Muscle layer of duodenum (tissue), 2 donors: ENCODE measurements around the gene POGLUT3.

Source experiments
- H3K27ac ChIP-seq: one replicate; pipeline ENCODE4 v1.7.0; 2013; ENCODE audit warnings: mild to moderate bottlenecking, low read length
- H3K27me3 ChIP-seq: one replicate; pipeline ENCODE4 v1.7.0; 2013; ENCODE audit warnings: low read depth, mild to moderate bottlenecking, control low read depth, low read length
- H3K36me3 ChIP-seq, 2 donors: one replicate each; pipeline ENCODE4 v1.7.0; 2013; ENCODE audit warnings: low read length in 2 of 2, control low read depth in 1 of 2, mild to moderate bottlenecking in 1 of 2; ENCODE audit not compliant: insufficient read depth in 2 of 2, control insufficient read depth in 1 of 2
- H3K4me1 ChIP-seq, 2 donors: one replicate each; pipeline ENCODE4 v1.7.0; 2013; ENCODE audit warnings: low read length in 2 of 2, mild to moderate bottlenecking in 2 of 2, control low read depth in 1 of 2, moderate library complexity in 1 of 2; ENCODE audit not compliant: insufficient read depth in 2 of 2, control insufficient read depth in 1 of 2
- H3K4me3 ChIP-seq, 2 donors: one replicate each; pipeline ENCODE4 v1.7.0; 2013; ENCODE audit warnings: low read length in 2 of 2, low read depth in 1 of 2, mild to moderate bottlenecking in 1 of 2
- H3K9me3 ChIP-seq, 2 donors: one replicate each; pipeline ENCODE4 v1.7.0; 2013; ENCODE audit warnings: low read length in 2 of 2, control low read depth in 1 of 2, mild to moderate bottlenecking in 1 of 2; ENCODE audit not compliant: control insufficient read depth in 1 of 2
- donor health status: healthy.

POGLUT3 gene

DNA sequence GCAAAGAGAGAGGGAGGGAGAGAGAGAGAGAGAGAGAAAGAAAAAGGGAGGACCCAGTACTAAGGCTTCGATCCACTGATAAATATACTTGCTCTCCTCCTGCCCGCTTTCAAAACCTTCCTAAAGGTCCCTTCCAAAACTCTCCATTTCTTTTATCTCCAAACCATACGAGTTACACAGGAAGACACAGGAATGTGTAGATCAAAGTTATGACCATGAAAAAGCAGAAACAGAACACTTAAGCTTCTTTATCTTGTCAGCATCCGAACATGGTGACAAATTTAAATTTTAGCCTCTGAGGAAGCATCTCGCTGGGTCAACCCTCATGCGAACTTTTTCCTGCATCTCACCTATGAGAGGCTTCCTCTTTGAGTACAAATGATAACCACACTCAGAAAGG, 29.2 kb upstream of the POGLUT3 start:
- no peaks in the 10 kb centered on the region for H3K36me3 ChIP-seq
- H3K4me3 ChIP-seq, result no peak overlapping the region

DNA sequence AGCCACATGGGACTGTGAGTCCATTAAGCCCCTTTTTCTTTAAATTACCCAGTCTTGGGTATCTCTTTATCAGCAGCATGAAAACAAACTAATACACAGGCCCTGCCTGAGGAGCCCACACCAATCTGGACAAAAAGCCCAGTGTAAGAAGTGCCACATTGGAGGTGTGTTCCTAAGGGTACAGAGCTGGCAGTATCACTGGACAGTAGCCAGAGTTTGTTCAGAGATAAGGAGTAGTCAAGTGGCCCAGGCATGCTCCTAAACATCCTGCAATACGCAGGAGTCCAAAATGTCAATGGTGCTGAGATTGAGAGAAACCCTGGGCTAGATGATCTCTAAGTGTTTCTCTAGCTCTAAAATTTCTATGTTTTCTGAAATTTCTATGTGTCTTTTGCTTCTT, 27.0 kb upstream of the POGLUT3 start:
- no peak overlapping the region for H3K4me3 ChIP-seq
- H3K9me3 ChIP-seq, result no peaks in the 10 kb centered on the region
- no peaks in the 10 kb centered on the region for H3K4me1 ChIP-seq
- H3K36me3 ChIP-seq, result no peaks in the 10 kb centered on the region
- no peaks in the 10 kb centered on the region for H3K27me3 ChIP-seq
- no peak overlapping the region for H3K27ac ChIP-seq

More for the DNA sequence above, 29.2 kb upstream of the POGLUT3 start:
- Histone ChIP-seq H3K27ac (no peak overlapping the region), H3K9me3 (no peaks in the 10 kb centered on the region), H3K4me1 (no peaks in the 10 kb centered on the region), H3K27me3 (no peaks in the 10 kb centered on the region)

DNA sequence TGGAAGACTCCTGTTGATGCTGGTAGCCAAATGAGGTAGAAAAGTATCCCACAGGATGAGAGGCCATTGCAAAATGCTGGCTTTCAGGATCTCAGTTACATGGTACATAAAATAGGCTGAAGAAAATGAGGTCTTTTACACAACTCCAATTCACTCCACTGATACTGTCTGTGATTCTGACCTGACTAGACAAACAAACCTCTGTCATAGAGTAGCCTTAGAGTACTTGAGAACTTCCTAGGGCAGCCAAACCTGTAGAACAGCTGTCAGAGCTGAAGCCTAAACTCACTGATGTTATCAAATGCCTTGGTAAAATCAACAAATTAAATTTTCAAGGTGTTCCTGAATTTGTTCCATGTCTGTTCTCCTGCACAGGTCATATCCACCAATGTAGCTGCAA, 26.2 kb upstream of the POGLUT3 start:
- Histone ChIP-seq H3K36me3 (no peaks in the 10 kb centered on the region), H3K4me1 (no peaks in the 10 kb centered on the region), H3K9me3 (no peaks in the 10 kb centered on the region), H3K4me3 (no peak overlapping the region), H3K27me3 (no peaks in the 10 kb centered on the region), H3K27ac (no peak overlapping the region)

DNA sequence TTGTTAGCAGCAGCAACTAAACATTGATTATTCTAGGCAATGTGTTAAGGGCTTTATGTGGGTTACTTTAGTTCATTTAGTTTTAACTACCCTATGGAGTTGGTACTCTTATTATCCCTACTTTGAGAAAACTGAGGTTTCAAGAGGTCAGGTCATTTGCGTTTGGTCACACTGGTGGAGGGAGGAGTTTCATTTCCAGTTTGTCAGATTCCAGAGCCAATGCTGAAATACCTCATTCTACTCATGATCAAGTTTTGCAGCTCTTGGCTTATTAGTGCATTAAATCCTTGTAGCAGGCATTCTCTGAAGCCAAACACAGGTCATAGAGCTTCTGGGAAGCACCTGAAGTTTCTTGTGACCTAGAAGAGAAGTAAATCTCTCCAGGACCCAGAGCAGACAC, 24.1 kb upstream of the POGLUT3 start:
- Histone ChIP-seq H3K27ac (no peak overlapping the region), H3K4me3 (no peak overlapping the region), H3K36me3 (no peaks in the 10 kb centered on the region), H3K27me3 (no peaks in the 10 kb centered on the region), H3K9me3 (no peaks in the 10 kb centered on the region), H3K4me1 (no peaks in the 10 kb centered on the region)

DNA sequence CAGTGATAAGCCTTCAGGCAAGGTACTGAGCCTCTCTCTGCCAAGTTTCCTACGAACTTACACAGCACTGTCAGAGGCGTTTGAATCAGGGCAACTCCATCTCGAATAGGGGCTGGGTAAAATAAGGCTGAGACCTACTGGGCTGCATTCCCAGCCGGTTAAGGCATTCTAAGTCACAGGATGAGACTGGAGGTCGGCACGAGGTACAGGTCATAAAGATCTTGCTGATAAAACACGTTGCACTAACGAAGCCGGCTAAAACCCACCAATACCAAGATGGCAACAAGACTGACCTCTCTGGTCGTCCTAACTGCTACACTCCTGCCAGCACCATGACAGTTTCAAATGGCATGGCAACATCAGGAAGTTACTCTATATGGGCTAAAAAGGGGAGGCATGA, 20.4 kb upstream of the POGLUT3 start:
- Histone ChIP-seq H3K4me3 (no peak overlapping the region), H3K4me1 (no peaks in the 10 kb centered on the region), H3K36me3 (no peaks in the 10 kb centered on the region), H3K9me3 (no peaks in the 10 kb centered on the region), H3K27me3 (no peaks in the 10 kb centered on the region), H3K27ac (no peak overlapping the region)

DNA sequence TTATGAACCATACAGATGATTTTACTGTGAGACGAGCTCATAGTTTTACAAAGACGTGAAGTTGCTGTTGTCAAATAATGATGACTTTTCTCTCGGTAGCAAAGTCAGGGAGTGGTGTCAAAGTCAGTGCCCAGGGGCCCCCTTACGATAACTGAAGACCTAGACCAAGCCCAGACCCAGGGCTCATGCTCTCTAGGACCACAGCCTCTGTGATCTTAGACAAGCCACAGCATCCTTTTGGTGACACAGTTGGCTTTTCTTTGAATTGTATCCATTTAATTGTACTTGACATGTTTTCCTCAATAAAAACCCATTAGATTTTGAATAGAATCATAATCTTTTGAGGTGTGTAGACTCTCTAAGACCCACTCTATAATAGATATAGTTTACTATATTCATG, 17.9 kb upstream of the POGLUT3 start:
- Histone ChIP-seq H3K27me3 (no peaks in the 10 kb centered on the region), H3K36me3 (peaks cover 0 to 6% of the 10 kb centered on the region in 2 donors)

DNA sequence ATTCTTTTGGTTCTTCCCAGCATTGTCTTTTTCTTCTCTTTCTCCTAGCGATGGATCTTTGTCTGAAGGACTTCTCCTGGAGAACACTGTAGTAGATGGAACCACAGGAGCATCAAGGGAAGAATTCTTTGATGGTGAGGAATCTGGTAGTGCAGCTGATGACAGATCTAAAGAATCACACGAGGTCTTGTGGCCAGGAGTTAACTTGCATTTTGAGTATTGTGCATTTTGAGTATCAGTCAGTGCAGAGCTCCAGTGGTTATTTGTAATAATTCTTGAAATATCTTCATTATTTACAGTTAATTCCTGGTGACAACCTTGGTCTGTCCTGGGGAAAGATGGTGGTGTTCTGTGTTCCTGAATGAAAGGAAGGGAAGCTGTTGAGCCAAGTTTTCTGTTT, 14.5 kb upstream of the POGLUT3 start:
- Histone ChIP-seq H3K9me3 (no peaks in the 10 kb centered on the region), H3K4me1 (no peaks in the 10 kb centered on the region), H3K4me3 (no peak overlapping the region), H3K27ac (no peak overlapping the region), H3K27me3 (no peaks in the 10 kb centered on the region), H3K36me3 (peaks cover 0 to 6% of the 10 kb centered on the region in 2 donors)

More for the DNA sequence above, 17.9 kb upstream of the POGLUT3 start:
- no peaks in the 10 kb centered on the region for H3K4me1 ChIP-seq
- H3K9me3 ChIP-seq, result no peaks in the 10 kb centered on the region
- H3K27ac ChIP-seq, result no peak overlapping the region
- no peak overlapping the region for H3K4me3 ChIP-seq

DNA sequence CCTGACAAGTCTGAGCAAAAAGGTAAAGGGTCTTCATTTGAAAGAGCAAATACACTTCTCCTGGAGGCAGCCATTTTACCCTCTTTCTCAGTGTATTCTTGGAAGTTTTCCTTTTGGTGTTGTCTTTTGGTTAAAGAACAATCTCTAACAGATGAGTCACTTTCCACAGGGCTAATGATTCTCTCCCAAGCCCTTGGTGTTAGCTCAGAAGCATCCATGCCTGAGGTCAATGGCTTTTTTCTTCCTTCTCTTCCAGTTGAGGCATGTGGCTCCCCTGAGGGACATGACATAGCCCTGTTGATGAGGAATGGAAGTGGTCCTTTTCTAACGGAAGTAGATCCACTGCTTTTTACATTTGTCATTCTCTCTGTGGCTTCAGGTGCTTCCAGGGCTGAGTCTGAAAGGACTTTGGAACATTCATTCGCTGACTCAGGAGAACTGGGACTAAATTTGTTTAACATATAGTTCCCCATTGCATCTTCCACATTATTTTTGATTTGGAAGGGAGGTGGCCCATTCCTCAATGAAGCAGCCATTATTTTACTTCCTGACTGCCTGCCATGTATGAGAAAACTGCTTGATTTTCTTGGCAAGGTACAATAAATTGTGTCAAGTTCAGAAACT, 13.8 kb upstream of the POGLUT3 start:
- no peak overlapping the region for H3K27ac ChIP-seq
- no peaks in the 10 kb centered on the region for H3K9me3 ChIP-seq
- no peak overlapping the region for H3K4me3 ChIP-seq
- peaks cover 0 to 6% of the 10 kb centered on the region in 2 donors for H3K36me3 ChIP-seq
- H3K4me1 ChIP-seq, result no peaks in the 10 kb centered on the region
- H3K27me3 ChIP-seq, result no peaks in the 10 kb centered on the region

DNA sequence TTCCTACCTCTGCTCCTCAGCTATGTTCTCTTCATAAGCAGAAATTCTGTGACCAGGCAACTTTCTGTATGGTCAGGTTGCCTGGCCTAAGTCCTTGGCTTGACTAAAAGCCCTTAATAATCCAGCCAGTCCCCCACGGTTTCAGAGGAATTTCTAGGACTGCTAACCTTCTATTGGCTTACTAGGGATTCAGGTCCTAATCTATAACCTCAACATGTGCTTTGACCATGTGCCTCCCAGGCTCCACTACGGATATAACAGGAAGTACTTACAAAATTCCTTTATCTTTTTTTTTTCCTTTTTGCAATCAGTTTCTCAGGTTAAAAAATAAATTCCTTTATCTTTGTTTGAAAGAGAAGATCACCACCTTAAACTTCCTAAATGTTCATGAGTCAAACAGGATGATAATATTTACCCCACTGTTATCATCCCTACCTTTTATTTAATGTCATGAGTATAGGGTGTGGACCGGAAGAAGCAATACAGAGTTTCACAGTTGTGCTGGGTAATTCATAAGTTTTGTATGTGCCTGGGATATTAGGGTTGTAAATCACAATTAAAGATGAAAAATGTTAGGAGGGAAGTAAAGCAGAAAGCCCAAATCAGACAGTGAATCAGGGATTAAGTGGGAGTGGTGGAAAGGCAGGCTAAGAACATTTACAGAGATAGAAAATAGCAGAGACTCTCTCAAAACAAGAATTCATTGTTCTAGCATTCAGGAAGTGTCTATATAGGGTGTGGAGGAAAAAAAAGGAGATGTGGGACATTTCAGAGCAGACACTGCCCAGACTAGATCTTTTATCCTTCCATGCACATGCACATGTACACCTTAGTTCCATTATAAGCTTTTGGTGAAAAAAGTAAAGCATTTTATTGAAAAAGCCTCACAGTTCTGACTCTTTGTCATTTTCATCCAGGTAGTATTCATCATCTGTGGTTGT, 10.7 kb upstream of the POGLUT3 start:
- no peak overlapping the region for H3K27ac ChIP-seq

DNA sequence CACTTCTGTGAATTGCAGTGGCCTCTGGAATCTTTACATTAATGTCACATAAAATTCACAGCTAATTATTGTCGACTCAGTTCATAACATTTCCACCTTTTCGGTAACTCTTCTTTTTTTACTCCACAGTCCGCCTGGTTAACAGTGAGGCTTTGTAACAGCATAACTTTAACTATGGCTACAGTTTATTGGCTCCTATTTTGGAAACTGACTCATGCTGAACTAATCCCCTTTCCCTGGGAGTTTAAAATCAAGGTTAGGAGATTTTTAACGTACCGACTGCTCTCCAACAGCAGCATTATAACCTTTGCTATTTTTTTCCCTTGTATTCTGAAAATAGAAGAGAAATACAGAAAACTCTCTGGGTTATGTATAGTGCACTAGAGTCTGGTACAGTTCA, 3.2 kb upstream of the POGLUT3 start:
- no peak overlapping the region for H3K27ac ChIP-seq
- H3K9me3 ChIP-seq, result no peaks in the 10 kb centered on the region
- no peak overlapping the region for H3K4me3 ChIP-seq
- H3K4me1 ChIP-seq, result peaks cover 0 to 8% of the 10 kb centered on the region in 2 donors
- no peaks in the 10 kb centered on the region for H3K36me3 ChIP-seq
- no peaks in the 10 kb centered on the region for H3K27me3 ChIP-seq

More for the DNA sequence above, 10.7 kb upstream of the POGLUT3 start:
- no peaks in the 10 kb centered on the region for H3K4me1 ChIP-seq
- H3K9me3 ChIP-seq, result no peaks in the 10 kb centered on the region
- no peak overlapping the region for H3K4me3 ChIP-seq
- peaks cover 0 to 6% of the 10 kb centered on the region in 2 donors for H3K36me3 ChIP-seq
- no peaks in the 10 kb centered on the region for H3K27me3 ChIP-seq

DNA sequence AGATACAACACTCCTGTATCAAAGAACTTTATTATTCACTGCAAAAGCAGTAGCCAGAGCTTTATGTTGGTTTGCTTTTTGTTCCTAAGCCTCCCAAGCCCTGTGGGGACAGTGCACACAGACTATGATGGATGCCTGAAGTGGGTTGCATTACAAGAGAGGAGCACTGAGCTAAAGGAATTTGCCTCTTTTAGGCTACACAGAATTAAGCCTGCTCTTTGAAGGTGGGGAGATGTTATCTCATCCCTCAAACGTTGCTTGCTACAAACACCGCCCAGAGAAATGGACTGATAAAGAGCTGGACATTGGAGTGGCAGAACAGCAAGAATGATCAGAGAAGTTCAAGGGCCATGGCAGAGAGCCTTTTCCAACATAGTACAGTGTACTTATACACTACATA, 2.5 kb upstream of the POGLUT3 start:
- Histone ChIP-seq H3K27me3 (no peaks in the 10 kb centered on the region), H3K27ac (no peak overlapping the region), H3K36me3 (no peaks in the 10 kb centered on the region), H3K4me1 (peaks cover 0 to 8% of the 10 kb centered on the region in 2 donors), H3K4me3 (no peak overlapping the region), H3K9me3 (no peaks in the 10 kb centered on the region)
